MM.1S (cell line): ENCODE data around the gene CDO1.

ENCODE experiments used
- EZH2 ChIP-seq: fragments of 300-600 bp; sonication (generic); optimal IDR thresholded peaks from 2 replicates; pipeline ENCODE3; 2017; ENCODE audit warnings: low read depth, mild to moderate bottlenecking, antibody characterized with exemption, low read length, mixed read lengths
- TF ChIP-seq, protein P1 (sequence below): fragments of 300-600 bp; sonication (generic); IDR thresholded peaks from 2 replicates; pipeline ENCODE4 v1.5.1; 2016; ENCODE audit warnings: antibody characterized with exemption, low read length, mixed read lengths

DNA sequence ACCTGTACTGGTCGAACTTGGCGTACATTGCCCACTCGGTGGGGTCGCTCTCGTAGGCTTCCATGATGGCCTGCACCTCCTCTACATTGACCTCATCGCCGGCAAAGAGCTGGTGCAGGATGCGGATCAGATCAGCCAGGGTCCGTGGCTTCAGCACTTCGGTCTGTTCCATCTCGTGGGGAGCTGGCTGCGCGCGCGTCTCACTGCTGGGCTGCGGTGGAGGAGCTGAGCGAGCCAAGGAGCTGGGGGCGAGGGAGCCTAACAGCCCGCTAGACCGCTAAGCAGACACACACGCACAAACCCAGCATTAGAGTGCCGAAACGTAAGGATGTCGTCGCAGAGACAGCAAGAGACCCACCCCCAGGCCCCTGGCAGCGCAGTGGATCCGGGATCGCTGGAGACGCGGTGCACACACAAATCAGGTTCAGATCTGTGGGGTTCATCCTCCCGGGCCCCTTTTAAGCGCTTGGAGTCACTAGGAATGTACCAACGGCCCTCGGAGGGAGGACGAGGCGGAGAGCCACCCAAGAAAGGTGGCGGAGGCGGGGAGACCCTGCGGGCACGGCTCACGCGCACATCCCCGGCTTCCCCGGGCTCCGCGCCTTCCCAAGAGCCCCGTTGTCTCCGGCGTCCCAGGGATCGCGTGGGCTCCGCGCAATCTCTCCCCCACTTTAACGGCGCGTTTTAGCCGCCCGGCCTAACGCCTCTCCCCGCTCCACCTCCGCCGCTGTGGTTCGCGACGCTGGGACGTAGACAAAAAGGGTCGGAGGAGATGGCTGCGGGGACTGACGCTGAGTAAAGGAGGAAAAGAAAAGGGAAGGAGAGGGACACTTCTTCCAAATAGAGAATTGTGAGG lies at the start of gene CDO1:
- TF ChIP-seq, protein P1, sequence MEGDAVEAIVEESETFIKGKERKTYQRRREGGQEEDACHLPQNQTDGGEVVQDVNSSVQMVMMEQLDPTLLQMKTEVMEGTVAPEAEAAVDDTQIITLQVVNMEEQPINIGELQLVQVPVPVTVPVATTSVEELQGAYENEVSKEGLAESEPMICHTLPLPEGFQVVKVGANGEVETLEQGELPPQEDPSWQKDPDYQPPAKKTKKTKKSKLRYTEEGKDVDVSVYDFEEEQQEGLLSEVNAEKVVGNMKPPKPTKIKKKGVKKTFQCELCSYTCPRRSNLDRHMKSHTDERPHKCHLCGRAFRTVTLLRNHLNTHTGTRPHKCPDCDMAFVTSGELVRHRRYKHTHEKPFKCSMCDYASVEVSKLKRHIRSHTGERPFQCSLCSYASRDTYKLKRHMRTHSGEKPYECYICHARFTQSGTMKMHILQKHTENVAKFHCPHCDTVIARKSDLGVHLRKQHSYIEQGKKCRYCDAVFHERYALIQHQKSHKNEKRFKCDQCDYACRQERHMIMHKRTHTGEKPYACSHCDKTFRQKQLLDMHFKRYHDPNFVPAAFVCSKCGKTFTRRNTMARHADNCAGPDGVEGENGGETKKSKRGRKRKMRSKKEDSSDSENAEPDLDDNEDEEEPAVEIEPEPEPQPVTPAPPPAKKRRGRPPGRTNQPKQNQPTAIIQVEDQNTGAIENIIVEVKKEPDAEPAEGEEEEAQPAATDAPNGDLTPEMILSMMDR, result no peak
- no peak for TF ChIP-seq EZH2
